Lung (tissue), 12 donors: ENCODE data around the gene NOC2L. TPM values are rescaled to one million over a fixed set of nuclear protein-coding genes. Genes with fewer than 3 reads are reported as not detected.
A peak's percentile ranks its signal among the peaks of the same experiment; 100 is the strongest.
"Not testable (repeated sequence)": the region's sequence is repeated elsewhere in the genome, so short reads cannot be mapped to it uniquely, and the experiment has no call there.

ENCODE experiments used
- ATAC-seq: fragments of 200-7000 bp; cut with Tn5 transposase; one replicate; pipeline ENCODE4 v1.9.1; 2020; ENCODE audit warnings: moderate number of reproducible peaks; ENCODE audit not compliant: insufficient read depth, low FRiP score
- DNase-seq, 3 donors: peaks; one replicate each; pipeline ENCODE4 v3.0.0-alpha.2; 2013 to 2017
- H3K27ac ChIP-seq, 2 donors: one replicate each; pipeline ENCODE4 v1.5.1; 2013; ENCODE audit warnings: mild to moderate bottlenecking in 2 of 2, moderate library complexity in 2 of 2, control low read depth in 1 of 2, inconsistent platforms in 1 of 2, low read depth in 1 of 2, low read length in 1 of 2
- H3K27me3 ChIP-seq, 3 donors: one replicate each; pipeline ENCODE4 v1.5.1; 2013; ENCODE audit warnings: low read length in 2 of 3; ENCODE audit not compliant: control insufficient read depth in 3 of 3, insufficient read depth in 3 of 3
- H3K36me3 ChIP-seq, 4 donors: one replicate each; pipeline ENCODE4 v1.5.1; 2013; ENCODE audit warnings: low read length in 4 of 4, mild to moderate bottlenecking in 1 of 4, moderate library complexity in 1 of 4; ENCODE audit not compliant: control insufficient read depth in 4 of 4, insufficient read depth in 4 of 4
- H3K4me1 ChIP-seq, 5 donors: one replicate each; pipeline ENCODE4 v1.5.1; 2013; ENCODE audit warnings: low read length in 5 of 5, mild to moderate bottlenecking in 2 of 5, moderate library complexity in 1 of 5; ENCODE audit not compliant: control insufficient read depth in 5 of 5, insufficient read depth in 5 of 5
- H3K4me3 ChIP-seq: one replicate; pipeline ENCODE4 v1.5.1; 2013; ENCODE audit warnings: mild to moderate bottlenecking, control low read depth, moderate library complexity
- H3K9ac ChIP-seq, 2 donors: one replicate each; pipeline ENCODE4 v1.5.1; 2013; ENCODE audit warnings: low read length in 2 of 2, control low read depth in 1 of 2; ENCODE audit not compliant: insufficient read depth in 1 of 2
- H3K9me3 ChIP-seq, 4 donors: one replicate each; pipeline ENCODE4 v1.5.1; 2013; ENCODE audit warnings: low read length in 3 of 4, mild to moderate bottlenecking in 1 of 4, moderate library complexity in 1 of 4; ENCODE audit not compliant: control insufficient read depth in 4 of 4, insufficient read depth in 3 of 4
- WGBS, 2 donors: extraction: QIAGEN DNeasy Blood & Tissue Kit; methylation state at CpG; one replicate each; pipeline ENCODE4 v1.1.7; 2013; 5-methylcytosine and 5-hydroxymethylcytosine counted together
- polyA plus RNA-seq, 2 donors: library from polyadenylated mRNA; stranded (reverse); fragments of 200-250 nt; gene quantifications; one replicate each; pipeline ENCODE4 v1.2.1, GENCODE V29; 2013
- total RNA-seq, 2 donors: library from RNA; depleted of rRNA in 1 of 2; stranded (reverse); fragments of >200 nt in 1 of 2; gene quantifications; one replicate each; pipeline ENCODE4 v1.2.1, GENCODE V29; 2014 to 2021
- TF ChIP-seq, protein P1 (sequence below): IDR thresholded peaks from 2 replicates; pipeline ENCODE4 v1.5.1; 2012; ENCODE audit warnings: mild to moderate bottlenecking; ENCODE audit errors: control extremely low read depth, extremely low read depth
- donor health status: control.
- donor health status: control.
- donor health status: Bipolar disorder and iron deficiency.
- donor health status: healthy.
- donor health status: DM: yes; HTN: yes; CAD: no.

Gene NOC2L
- total and polyA plus RNA-seq, 4 donors, result 39.0 to 86.6 (median 67.7) TPM

DNA sequence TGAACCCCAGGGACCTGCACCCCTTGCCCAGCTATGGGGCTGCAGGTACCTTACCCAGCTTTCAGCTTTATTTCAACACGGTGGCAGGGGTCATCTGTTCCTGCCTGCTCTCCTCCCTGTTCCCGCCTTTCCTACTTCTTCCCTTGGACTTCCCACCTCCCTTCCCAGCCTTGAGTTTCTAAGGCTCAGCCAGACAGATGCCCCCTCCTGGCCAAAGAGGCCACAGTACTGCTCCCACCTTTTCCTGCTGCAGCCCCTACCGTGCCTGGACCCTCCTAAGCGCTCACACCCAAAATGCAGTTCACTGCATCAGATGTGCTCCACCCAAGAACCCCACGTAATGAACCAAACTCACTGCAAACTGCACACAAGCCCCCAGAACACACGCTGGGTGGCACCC lies 7.7 kb downstream of the NOC2L start:
- H3K36me3 ChIP-seq, result peaks cover 27 to 94% (median 40%) of the 10 kb centered on the region in 4 donors
- no peak for ATAC-seq
- H3K9me3 ChIP-seq, result peaks cover 0 to 9% (median 0%) of the 10 kb centered on the region in 4 donors
- no peaks in the 10 kb centered on the region for H3K27me3 ChIP-seq
- TF ChIP-seq, protein P1, sequence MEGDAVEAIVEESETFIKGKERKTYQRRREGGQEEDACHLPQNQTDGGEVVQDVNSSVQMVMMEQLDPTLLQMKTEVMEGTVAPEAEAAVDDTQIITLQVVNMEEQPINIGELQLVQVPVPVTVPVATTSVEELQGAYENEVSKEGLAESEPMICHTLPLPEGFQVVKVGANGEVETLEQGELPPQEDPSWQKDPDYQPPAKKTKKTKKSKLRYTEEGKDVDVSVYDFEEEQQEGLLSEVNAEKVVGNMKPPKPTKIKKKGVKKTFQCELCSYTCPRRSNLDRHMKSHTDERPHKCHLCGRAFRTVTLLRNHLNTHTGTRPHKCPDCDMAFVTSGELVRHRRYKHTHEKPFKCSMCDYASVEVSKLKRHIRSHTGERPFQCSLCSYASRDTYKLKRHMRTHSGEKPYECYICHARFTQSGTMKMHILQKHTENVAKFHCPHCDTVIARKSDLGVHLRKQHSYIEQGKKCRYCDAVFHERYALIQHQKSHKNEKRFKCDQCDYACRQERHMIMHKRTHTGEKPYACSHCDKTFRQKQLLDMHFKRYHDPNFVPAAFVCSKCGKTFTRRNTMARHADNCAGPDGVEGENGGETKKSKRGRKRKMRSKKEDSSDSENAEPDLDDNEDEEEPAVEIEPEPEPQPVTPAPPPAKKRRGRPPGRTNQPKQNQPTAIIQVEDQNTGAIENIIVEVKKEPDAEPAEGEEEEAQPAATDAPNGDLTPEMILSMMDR, result no peak
- no peak overlapping the region for H3K4me3 ChIP-seq
- H3K27ac ChIP-seq, result no peak overlapping the region
- no peak overlapping the region for H3K9ac ChIP-seq
- peak in 2 of 3 donors; percentile 26 to 31 for DNase-seq
- 80 to 86% methylated on average over 6 of the region's 6 CpGs for WGBS, 2 donors
- H3K4me1 ChIP-seq, result no peaks in the 10 kb centered on the region

DNA sequence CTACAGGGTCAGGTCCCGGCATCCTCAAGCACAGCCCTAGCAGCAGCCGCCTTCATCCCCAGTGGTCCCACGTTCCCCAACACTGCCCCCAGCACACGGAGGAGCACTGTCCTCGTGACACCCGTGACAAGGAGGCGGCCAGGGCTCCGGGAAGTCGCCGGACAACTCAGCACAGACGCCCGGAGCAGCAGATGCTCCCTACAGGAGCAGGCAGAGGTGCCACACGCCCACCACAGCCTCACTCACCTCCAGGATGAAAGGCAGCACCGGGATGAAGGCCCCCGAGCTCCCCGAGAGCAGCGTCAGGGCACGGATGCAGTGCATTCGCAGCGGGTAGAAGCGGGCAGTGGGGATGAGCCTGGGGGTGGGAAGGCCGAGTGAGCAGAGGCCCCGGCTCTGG lies 8.2 kb downstream of the NOC2L start:
- DNase-seq, result no peak

DNA sequence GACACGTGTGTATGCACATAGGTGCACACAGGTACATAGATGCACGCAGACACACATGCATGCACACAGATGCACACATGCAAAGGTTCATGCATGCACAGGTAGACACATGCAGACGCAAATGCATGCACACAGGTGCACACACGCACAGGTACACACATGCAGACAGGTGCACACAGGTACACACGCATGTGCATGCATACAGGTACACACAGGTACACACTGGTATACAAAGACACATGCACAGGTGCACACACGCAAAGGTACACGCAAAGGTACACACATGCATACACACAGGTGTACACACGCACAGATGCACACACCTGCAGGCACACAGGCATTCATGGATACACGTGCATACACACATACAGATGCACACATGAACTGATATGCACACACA lies 8.8 kb downstream of the NOC2L start:
- Histone ChIP-seq H3K4me3 (no peak overlapping the region), H3K9me3 (peaks cover 0 to 9% (median 0%) of the 10 kb centered on the region in 4 donors), H3K27ac (no peak overlapping the region), H3K9ac (no peak overlapping the region), H3K36me3 (peaks cover 26 to 95% (median 40%) of the 10 kb centered on the region in 4 donors), H3K27me3 (no peaks in the 10 kb centered on the region), H3K4me1 (peaks cover 0 to 6% (median 0%) of the 10 kb centered on the region in 5 donors)
- DNase-seq (no peak), ATAC-seq (no peak)
- TF ChIP-seq, protein P1, result no peak
- 88 to 96% methylated on average over 9 of the region's 9 CpGs for WGBS, 2 donors

More for the DNA sequence above, 8.2 kb downstream of the NOC2L start:
- Histone ChIP-seq H3K9ac (no peak overlapping the region), H3K4me3 (no peak overlapping the region), H3K36me3 (peaks cover 27 to 95% (median 39%) of the 10 kb centered on the region in 4 donors), H3K4me1 (peaks cover 0 to under 1% (median 0%) of the 10 kb centered on the region in 5 donors), H3K27me3 (no peaks in the 10 kb centered on the region), H3K9me3 (peaks cover 0 to 9% (median 0%) of the 10 kb centered on the region in 4 donors), H3K27ac (no peak overlapping the region)
- ATAC-seq, result no peak
- TF ChIP-seq, protein P1, result no peak
- 95 to 97% methylated on average over 23 of the region's 23 CpGs for WGBS, 2 donors

DNA sequence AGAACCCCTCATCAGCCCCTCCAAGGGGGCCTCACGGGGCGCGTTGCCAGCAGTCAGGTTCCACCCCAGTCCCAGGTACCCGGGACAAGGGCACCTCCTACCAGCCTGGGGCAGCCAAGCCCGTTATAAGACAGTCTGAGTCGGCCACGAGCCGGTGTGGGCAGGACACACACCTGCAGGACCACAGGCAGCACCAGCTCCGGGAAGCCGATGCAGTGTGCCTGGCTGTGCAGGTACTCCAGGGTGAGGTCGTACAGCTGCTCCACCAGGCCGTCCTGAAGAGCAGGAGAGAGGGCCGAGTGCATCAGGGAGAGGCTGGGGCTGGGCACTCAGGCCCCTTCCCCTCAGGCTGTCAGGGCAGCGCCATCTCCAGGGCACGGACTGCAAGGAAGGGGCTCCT lies 11.1 kb downstream of the NOC2L start:
- DNase-seq (no peak), ATAC-seq (no peak)
- Histone ChIP-seq H3K4me1 (peaks cover 0 to 28% (median 2%) of the 10 kb centered on the region in 5 donors), H3K4me3 (no peak overlapping the region), H3K9me3 (peaks cover 0 to 7% (median 0%) of the 10 kb centered on the region in 4 donors), H3K36me3 (peaks cover 21 to 82% (median 37%) of the 10 kb centered on the region in 4 donors), H3K27me3 (no peaks in the 10 kb centered on the region), H3K9ac (no peak overlapping the region), H3K27ac (no peak overlapping the region)
- TF ChIP-seq, protein P1, result no peak
- WGBS, 2 donors, result 95 to 96% methylated on average over 14 to 15 of the region's 15 CpGs

DNA sequence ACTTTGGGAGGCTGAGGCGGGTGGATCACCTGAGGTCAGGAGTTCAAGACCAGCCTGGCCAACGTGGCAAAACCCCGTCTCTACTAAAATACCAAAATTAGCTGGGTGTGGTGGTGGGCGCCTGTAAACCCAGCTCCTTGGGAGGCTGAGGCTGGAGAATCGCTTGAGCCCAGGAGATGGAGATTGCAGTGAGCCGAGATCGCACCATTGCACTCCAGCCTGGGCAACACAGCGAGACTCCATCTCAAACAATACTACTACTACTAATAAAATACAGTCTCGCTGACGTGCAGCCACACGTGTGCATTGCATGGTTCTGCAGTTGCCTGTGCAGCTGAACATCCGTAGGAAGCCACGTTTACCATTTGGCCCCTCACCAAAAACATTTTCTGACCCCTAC lies 12.2 kb downstream of the NOC2L start:
- not testable (repeated sequence) for H3K27ac ChIP-seq, DNase-seq, ATAC-seq, H3K9ac ChIP-seq, H3K9me3 ChIP-seq, H3K4me3 ChIP-seq, H3K27me3 ChIP-seq
- 94 to 98% methylated on average over 13 of the region's 13 CpGs for WGBS, 2 donors
- peaks cover 18 to 71% (median 35%) of the 10 kb centered on the region in 4 donors for H3K36me3 ChIP-seq
- H3K4me1 ChIP-seq, result peaks cover 0 to 32% (median 10%) of the 10 kb centered on the region in 5 donors
